CMK (cell line): Measurements from ENCODE around the gene KCNJ8.
"Not testable (repeated sequence)": the region's sequence is repeated elsewhere in the genome, so short reads cannot be mapped to it uniquely, and the experiment has no call there.

Experiments used
- DNase-seq: peaks from one replicate; pipeline ENCODE4 v3.0.0-alpha.2; 2010; ENCODE audit warnings: low read depth

The KCNJ8 gene

GRCh38 chr12:21786041-21786531 lies 11.6 kb upstream of the KCNJ8 start:
- DNase-seq: no peak

GRCh38 chr12:21782723-21783122 lies 8.2 kb upstream of the KCNJ8 start:
- DNase-seq: not testable (repeated sequence)

- no peak for DNase-seq
Measured at GRCh38 chr12:21780786-21781185, 6.3 kb upstream of the KCNJ8 start.

GRCh38 chr12:21776175-21776574 lies 1.7 kb upstream of the KCNJ8 start:
- DNase-seq: no peak

- DNase-seq: no peak
Measured at GRCh38 chr12:21775133-21775820, 771 bp upstream of the KCNJ8 start.

GRCh38 chr12:21773806-21774205 lies 700 bp downstream of the KCNJ8 start:
- DNase-seq: no peak

- DNase-seq: no peak
Measured at GRCh38 chr12:21773263-21773741, 1.2 kb downstream of the KCNJ8 start.

GRCh38 chr12:21771311-21771710 lies 3.2 kb downstream of the KCNJ8 start:
- no peak for DNase-seq

GRCh38 chr12:21769307-21769706 lies 5.2 kb downstream of the KCNJ8 start:
- DNase-seq: no peak

GRCh38 chr12:21766403-21766802 lies 8.1 kb downstream of the KCNJ8 start:
- DNase-seq: no peak

GRCh38 chr12:21764950-21765349 lies 9.6 kb downstream of the KCNJ8 start:
- no peak for DNase-seq

- no peak for DNase-seq
Measured at GRCh38 chr12:21764065-21764464, 10.4 kb downstream of the KCNJ8 start.

- DNase-seq: no peak
Measured at GRCh38 chr12:21763531-21763930, 11.0 kb downstream of the KCNJ8 start.

GRCh38 chr12:21759737-21760136 lies 14.8 kb downstream of the KCNJ8 start:
- DNase-seq: no peak

GRCh38 chr12:21757735-21758134 lies 16.8 kb downstream of the KCNJ8 start:
- no peak for DNase-seq

- DNase-seq: no peak
Measured at GRCh38 chr12:21756699-21757098, 17.8 kb downstream of the KCNJ8 start.

- DNase-seq: no peak
Measured at GRCh38 chr12:21751517-21751916, 23.0 kb downstream of the KCNJ8 start.

GRCh38 chr12:21745258-21745657 lies 29.2 kb downstream of the KCNJ8 start:
- DNase-seq: no peak

- DNase-seq: no peak
Measured at GRCh38 chr12:21731144-21731543, 43.4 kb downstream of the KCNJ8 start.

GRCh38 chr12:21725731-21726130 lies 48.8 kb downstream of the KCNJ8 start:
- DNase-seq: no peak

GRCh38 chr12:21718944-21719650 lies 55.4 kb downstream of the KCNJ8 start:
- no peak for DNase-seq

- no peak for DNase-seq
Measured at GRCh38 chr12:21718403-21718802, 56.1 kb downstream of the KCNJ8 start.

GRCh38 chr12:21717767-21718166 lies 56.7 kb downstream of the KCNJ8 start:
- no peak for DNase-seq
